ACC112 (cell line): ENCODE measurements around the gene R3HDM4.
"Not testable (repeated sequence)": the region's sequence is repeated elsewhere in the genome, so short reads cannot be mapped to it uniquely, and the experiment has no call there.

Experiments
- H2AFZ ChIP-seq: fragments of 200-600 bp; sonication (generic); one replicate; pipeline ENCODE4 v1.6.0; 2017; ENCODE audit warnings: antibody characterized with exemption, low read length; ENCODE audit not compliant: unreplicated experiment
- H3K27ac ChIP-seq: fragments of 200-600 bp; sonication (generic); 2 replicates; pipeline ENCODE4 v1.5.1; 2014; ENCODE audit warnings: low read depth, mild to moderate bottlenecking, antibody characterized with exemption, low read length, moderate library complexity
- H3K27me3 ChIP-seq: fragments of 200-600 bp; sonication (generic); 2 replicates; pipeline ENCODE4 v1.6.1; 2014; ENCODE audit warnings: mild to moderate bottlenecking, antibody characterized with exemption, low read length, moderate library complexity, mixed read lengths; ENCODE audit not compliant: insufficient read depth
- H3K36me3 ChIP-seq: fragments of 200-600 bp; sonication (generic); 2 replicates; pipeline ENCODE4 v1.6.1; 2016; ENCODE audit warnings: mild to moderate bottlenecking, antibody characterized with exemption, low read length, moderate library complexity, mixed read lengths; ENCODE audit not compliant: insufficient read depth
- H3K4me1 ChIP-seq: fragments of 200-600 bp; sonication (generic); one replicate; pipeline ENCODE4 v1.6.1; 2016; ENCODE audit warnings: low read length, mixed read lengths; ENCODE audit not compliant: insufficient read depth, unreplicated experiment, control insufficient read depth
- H3K4me3 ChIP-seq: fragments of 200-600 bp; sonication (generic); 2 replicates; pipeline ENCODE4 v1.5.1; 2014; ENCODE audit warnings: mild to moderate bottlenecking, low read depth, low read length
- H3K79me2 ChIP-seq: fragments of 200-600 bp; sonication (generic); one replicate; pipeline ENCODE4 v1.6.0; 2016; ENCODE audit warnings: low read length; ENCODE audit not compliant: control insufficient read depth, unreplicated experiment, insufficient read depth

Gene R3HDM4

DNA sequence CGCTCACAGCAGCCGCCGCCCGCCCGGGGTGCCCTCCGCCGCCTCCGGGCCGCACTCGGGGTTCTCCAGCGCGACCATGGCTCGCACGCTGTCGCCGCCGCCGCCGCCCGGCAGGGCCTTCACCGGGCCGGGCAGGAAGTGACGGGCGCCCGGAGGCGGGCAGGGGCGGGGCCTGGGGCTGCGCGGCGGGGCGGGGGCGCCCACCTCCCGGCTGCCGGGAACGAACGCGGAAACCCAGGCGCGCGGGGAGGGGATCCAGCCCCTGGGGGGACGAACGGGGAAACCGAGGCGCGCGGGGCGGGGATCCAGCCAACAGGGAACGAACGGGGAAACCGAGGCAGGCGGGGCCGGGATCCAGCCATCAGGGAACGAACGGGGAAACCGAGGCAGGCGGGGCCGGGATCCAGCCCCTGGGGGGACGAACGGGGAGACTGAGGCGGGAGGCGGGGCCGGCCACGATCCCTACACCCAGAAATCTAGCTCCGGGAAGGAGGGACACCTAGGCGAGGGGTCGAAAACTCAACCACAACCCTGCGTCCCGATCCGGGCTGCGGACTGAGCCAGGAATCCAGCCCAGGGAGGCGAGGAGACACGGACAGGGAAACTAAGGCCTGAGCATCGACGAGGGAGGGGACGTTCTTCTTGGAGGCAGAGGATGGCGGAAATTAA is at the start of gene R3HDM4:
Gene R3HDM4 (minus strand): TSS at position 140 of the 669 bp plus-strand sequence. CDS start 62 bp downstream, at position 78.
- Histone ChIP-seq H3K27me3 (peaks cover 14% of the 10 kb centered on the region), H2AFZ (peak within 1 kb of the TSS; percentile 22), H3K4me3 (peak within 1 kb of the TSS; percentile 89), H3K36me3 (no peaks in the 10 kb centered on the region), H3K79me2 (peaks cover 5% of the 10 kb centered on the region), H3K4me1 (peaks cover 5% of the 10 kb centered on the region), H3K27ac (peak within 1 kb of the TSS; percentile 13)

- Histone ChIP-seq H3K4me1 (no peaks in the 10 kb centered on the region), H3K79me2 (no peaks in the 10 kb centered on the region), H3K36me3 (peaks cover 12% of the 10 kb centered on the region), H3K27me3 (no peaks in the 10 kb centered on the region), H2AFZ (no peak overlapping the region), H3K4me3 (no peak overlapping the region), H3K27ac (no peak overlapping the region)
Measured at GRCh38 chr19:961866-962620, 49.0 kb upstream of the R3HDM4 start.

GRCh38 chr19:960601-960938 is 47.6 kb upstream of the R3HDM4 start:
- Histone ChIP-seq H3K36me3 (peaks cover 8% of the 10 kb centered on the region; the same call in 1 of the 2 replicates), H3K4me1 (no peaks in the 10 kb centered on the region), H3K27ac (no peak overlapping the region), H3K79me2 (no peaks in the 10 kb centered on the region), H2AFZ (no peak overlapping the region), H3K4me3 (no peak overlapping the region), H3K27me3 (no peaks in the 10 kb centered on the region)

- Histone ChIP-seq H3K27me3 (no peaks in the 10 kb centered on the region), H3K36me3 (peaks cover 3% of the 10 kb centered on the region; the same call in 1 of the 2 replicates), H3K79me2 (no peaks in the 10 kb centered on the region), H3K4me3 (no peak overlapping the region), H3K27ac (no peak overlapping the region), H2AFZ (no peak overlapping the region), H3K4me1 (no peaks in the 10 kb centered on the region)
Measured at GRCh38 chr19:960020-960419, 47.0 kb upstream of the R3HDM4 start.

GRCh38 chr19:958967-959855 is 46.2 kb upstream of the R3HDM4 start:
- no peaks in the 10 kb centered on the region for H3K27me3 ChIP-seq
- H3K27ac ChIP-seq, result no peak overlapping the region
- no peak overlapping the region for H3K4me3 ChIP-seq
- H3K4me1 ChIP-seq, result no peaks in the 10 kb centered on the region
- no peaks in the 10 kb centered on the region for H3K79me2 ChIP-seq
- H3K36me3 ChIP-seq, result no peaks in the 10 kb centered on the region
- H2AFZ ChIP-seq, result no peak overlapping the region

DNA sequence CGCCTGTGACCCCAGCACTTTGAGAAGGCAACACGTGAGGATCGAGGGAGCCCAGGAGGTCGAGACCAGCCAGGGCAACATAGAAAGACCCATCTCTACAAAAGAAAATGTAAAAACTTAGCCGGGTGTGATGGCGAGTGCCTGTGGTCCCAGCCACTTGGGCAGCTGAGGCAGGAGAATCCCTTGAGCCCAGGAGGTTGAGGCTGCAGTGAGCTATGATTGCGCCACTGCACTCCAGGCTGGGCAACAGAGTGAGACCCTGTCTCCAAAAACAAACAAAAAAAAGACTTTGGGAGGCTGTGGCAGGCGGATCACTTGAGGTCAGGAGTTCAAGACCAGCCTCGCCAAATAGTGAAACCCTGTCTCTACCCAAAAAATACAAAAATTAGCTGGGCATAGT is 44.6 kb upstream of the R3HDM4 start:
- not testable (repeated sequence) for H3K36me3 ChIP-seq, H3K27me3 ChIP-seq, H3K79me2 ChIP-seq, H3K27ac ChIP-seq, H3K4me1 ChIP-seq, H2AFZ ChIP-seq, H3K4me3 ChIP-seq

DNA sequence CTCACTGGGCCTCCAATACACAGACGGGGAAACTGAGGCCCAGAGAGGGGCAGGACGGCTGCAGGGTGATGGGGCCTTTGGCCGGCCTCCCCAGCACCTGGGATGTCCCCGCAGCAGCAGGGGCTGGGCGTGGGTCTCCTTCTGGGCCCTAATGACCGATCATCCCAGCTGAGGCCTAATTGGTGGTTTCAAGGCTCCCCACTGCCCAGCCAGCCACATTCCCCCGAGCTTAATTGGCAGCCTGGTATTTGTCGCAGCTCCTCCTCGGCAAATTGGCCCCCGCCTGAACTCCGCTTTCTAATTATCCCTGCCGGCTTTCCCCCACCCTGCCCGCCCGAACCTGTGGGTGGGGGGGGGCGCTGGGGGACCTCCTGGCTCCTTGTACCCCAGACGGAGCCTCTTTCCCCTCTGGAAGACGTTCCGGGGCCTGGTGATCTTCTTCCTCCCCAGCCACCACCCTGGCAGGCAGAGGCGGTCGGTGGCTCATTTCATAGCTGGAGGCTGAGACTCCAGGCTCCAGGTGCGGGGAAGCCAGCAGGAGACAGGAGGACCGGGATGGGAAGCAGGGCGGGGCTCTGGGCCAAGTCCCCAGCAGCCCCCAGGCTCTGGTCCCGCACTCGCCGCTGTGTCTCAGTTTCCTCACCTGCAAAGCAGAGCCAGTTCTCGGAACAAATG is 43.9 kb upstream of the R3HDM4 start:
- Histone ChIP-seq H3K27ac (no peak overlapping the region), H3K36me3 (no peaks in the 10 kb centered on the region), H2AFZ (no peak overlapping the region), H3K4me1 (peaks cover 6% of the 10 kb centered on the region), H3K4me3 (no peak overlapping the region), H3K27me3 (no peaks in the 10 kb centered on the region), H3K79me2 (no peaks in the 10 kb centered on the region)

DNA sequence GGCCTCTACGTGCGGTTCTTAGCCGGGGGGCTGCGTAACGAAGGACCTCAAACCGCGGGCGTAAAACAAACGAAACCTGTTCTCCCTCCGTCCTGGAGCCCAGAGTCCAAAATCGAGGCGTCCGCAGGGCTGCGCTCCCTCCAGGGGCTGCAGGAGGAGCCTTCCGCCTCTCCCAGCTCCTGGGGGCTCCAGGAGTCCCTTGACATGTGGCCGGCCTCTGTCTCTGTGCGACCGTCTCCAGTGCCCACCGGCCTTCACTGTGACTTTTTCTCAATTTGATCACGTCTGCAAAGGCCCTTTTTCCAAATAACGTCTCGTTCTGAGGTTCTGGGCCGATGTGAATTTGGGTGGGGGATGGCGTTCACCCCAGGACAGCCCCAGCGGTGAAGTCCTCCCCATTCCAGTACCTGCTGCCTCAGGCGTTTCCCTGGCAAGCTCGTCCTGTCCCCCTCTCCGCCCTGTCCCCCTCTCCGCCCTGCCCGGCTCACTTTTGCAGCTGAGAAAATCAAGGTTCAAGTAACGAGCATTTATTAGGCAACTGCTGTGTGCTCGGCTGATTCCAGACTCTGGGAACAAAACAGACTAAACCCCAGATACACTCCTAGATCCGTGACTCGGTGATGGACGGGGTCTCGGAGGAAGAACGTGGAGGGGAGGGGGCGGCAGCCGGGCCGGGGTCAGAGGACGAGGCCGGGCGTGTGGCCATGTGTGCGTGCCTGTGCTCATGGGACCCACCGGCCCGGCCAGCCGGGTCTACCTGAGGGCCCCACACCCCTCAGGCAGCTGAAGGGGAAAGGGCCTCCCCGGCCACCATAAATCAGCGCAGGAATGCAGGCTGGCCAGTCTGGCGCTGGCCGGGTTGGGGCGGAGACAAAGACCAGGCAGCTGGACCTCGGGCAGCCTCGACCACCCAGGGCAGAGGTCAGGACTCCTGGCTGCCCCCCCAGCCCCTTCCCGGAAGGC is 43.1 kb upstream of the R3HDM4 start:
- Histone ChIP-seq H2AFZ (no peak overlapping the region), H3K4me1 (peaks cover 6% of the 10 kb centered on the region), H3K36me3 (no peaks in the 10 kb centered on the region), H3K79me2 (no peaks in the 10 kb centered on the region), H3K27ac (no peak overlapping the region), H3K27me3 (no peaks in the 10 kb centered on the region), H3K4me3 (no peak overlapping the region)

- H3K27ac ChIP-seq, result no peak overlapping the region
- no peaks in the 10 kb centered on the region for H3K79me2 ChIP-seq
- no peak overlapping the region for H2AFZ ChIP-seq
- H3K36me3 ChIP-seq, result no peaks in the 10 kb centered on the region
- no peak overlapping the region for H3K4me3 ChIP-seq
- no peaks in the 10 kb centered on the region for H3K27me3 ChIP-seq
- peaks cover 6% of the 10 kb centered on the region for H3K4me1 ChIP-seq
Measured at GRCh38 chr19:954672-955494, 41.9 kb upstream of the R3HDM4 start.
